GM13977 (cell line): ENCODE data around the gene TRIB2.

ENCODE experiments used
- DNase-seq: peaks from one replicate; pipeline ENCODE4 v3.0.0; 2012; ENCODE audit warnings: low spot score
- CTCF ChIP-seq: IDR thresholded peaks from 2 replicates; pipeline ENCODE4 v1.5.1; 2012; ENCODE audit warnings: mild to moderate bottlenecking, control low read depth; ENCODE audit not compliant: insufficient read depth; ENCODE audit errors: extremely low read depth, missing control alignments
- in situ Hi-C: fragments of 300-500 bp; cut with MboI; formaldehyde crosslinking; loops from one replicate; pipeline ENCODE4 v1.12.0; 2022; ENCODE audit warnings: low sequenced_read_pairs, low pct_unique_long_range_greater_than_20kb, mixed read lengths, inconsistent platforms; ENCODE audit not compliant: unreplicated experiment

Gene TRIB2

GRCh38 chr2:12716282-12717190 lies at the start of gene TRIB2:
Gene TRIB2, plus strand, starts transcription at chr2:12716936. Its CDS starts 1,372 bp downstream, at chr2:12718308.
- peak; percentile 25 for TF ChIP-seq CTCF
- DNase-seq, result peak; percentile 93
- in situ Hi-C loops, result loop anchor here (10.0 to 25.0 kb wide), 2 partner anchors 292 to 879 kb away; no protein-coding TSS in a partner anchor

- no peak for DNase-seq
- in situ Hi-C loops, result no loop called here
- no peak for TF ChIP-seq CTCF
Measured at GRCh38 chr2:12669036-12669435, 47.7 kb upstream of the TRIB2 start.

GRCh38 chr2:12672711-12673315 lies 43.9 kb upstream of the TRIB2 start:
- no peak for DNase-seq
- no peak for TF ChIP-seq CTCF
- in situ Hi-C loops, result no loop called here

GRCh38 chr2:12674644-12675328 lies 42.0 kb upstream of the TRIB2 start:
- in situ Hi-C loops, result no loop called here
- DNase-seq, result no peak
- TF ChIP-seq CTCF, result no peak

GRCh38 chr2:12675352-12675795 lies 41.4 kb upstream of the TRIB2 start:
- no peak for DNase-seq
- in situ Hi-C loops, result no loop called here
- TF ChIP-seq CTCF, result no peak

GRCh38 chr2:12675801-12676200 lies 40.9 kb upstream of the TRIB2 start:
- TF ChIP-seq CTCF, result no peak
- in situ Hi-C loops, result no loop called here
- DNase-seq, result no peak
